HepG2 (cell line): ENCODE data around the gene HSPA1L. TPM values are rescaled to one million over a fixed set of nuclear protein-coding genes. Genes with fewer than 3 reads are reported as not detected.

Source experiments
- ELF1 ChIP-seq: sonication (generic); formaldehyde crosslinking; IDR thresholded peaks from 2 replicates; pipeline ENCODE4 v1.4.0; 2020; ENCODE audit warnings: missing genetic modification reagents
- FOXA1 ChIP-seq, 2 experiments: fragments of 450-650 bp in 1 of 2; sonication (generic) in 1 of 2; formaldehyde crosslinking in 1 of 2; IDR thresholded peaks; 2 replicates each; pipeline versions ENCODE4 v1.4.0 to v1.6.1; 2016 to 2020; ENCODE audit warnings: missing genetic modification reagents in 1 of 2
- GABPA ChIP-seq, 2 experiments: IDR thresholded peaks; 2 replicates each; pipeline ENCODE4 v1.6.1; 2011 to 2016; ENCODE audit warnings: low read depth in 2 of 2, low read length in 1 of 2, missing biosample characterization in 1 of 2, missing genetic modification characterization in 1 of 2
- HNF1A ChIP-seq, 2 experiments: sonication (generic) in 1 of 2; formaldehyde crosslinking in 1 of 2; IDR thresholded peaks; 2 replicates each; pipeline versions ENCODE4 v1.4.0 to v1.6.1; 2016 to 2020; ENCODE audit warnings: borderline replicate concordance in 1 of 2, low read depth in 1 of 2, mild to moderate bottlenecking in 1 of 2, missing genetic modification reagents in 1 of 2
- HOXD1 ChIP-seq: sonication (generic); formaldehyde crosslinking; IDR thresholded peaks from 2 replicates; pipeline ENCODE4 v1.5.0; 2020; ENCODE audit warnings: missing genetic modification reagents
- KDM6A ChIP-seq: IDR thresholded peaks from 2 replicates; pipeline ENCODE4 v1.6.1; 2016; ENCODE audit warnings: low read depth
- KLF6 ChIP-seq: IDR thresholded peaks from 2 replicates; pipeline ENCODE4 v1.8.0; 2016; ENCODE audit warnings: missing biosample characterization, missing genetic modification reagents
- NRL ChIP-seq: sonication (generic); formaldehyde crosslinking; IDR thresholded peaks from 2 replicates; pipeline ENCODE4 v1.5.0; 2020; ENCODE audit warnings: missing genetic modification reagents, mild to moderate bottlenecking, moderate library complexity, borderline replicate concordance
- PHB2 ChIP-seq: fragments of 450-650 bp; IDR thresholded peaks from 2 replicates; pipeline ENCODE4 v1.6.1; 2018; ENCODE audit not compliant: partially characterized antibody
- PHF21A ChIP-seq: sonication (generic); formaldehyde crosslinking; IDR thresholded peaks from 2 replicates; pipeline ENCODE4 v1.5.0; 2020; ENCODE audit warnings: mild to moderate bottlenecking, missing genetic modification reagents
- RARG ChIP-seq: sonication (generic); formaldehyde crosslinking; IDR thresholded peaks from 2 replicates; pipeline ENCODE4 v1.4.0; 2020; ENCODE audit warnings: low read depth, mild to moderate bottlenecking, missing genetic modification reagents
- RFX5 ChIP-seq: IDR thresholded peaks from 2 replicates; pipeline ENCODE4 v1.6.1; 2011; ENCODE audit warnings: low read depth, low read length, improper control_type of control experiment
- RXRA ChIP-seq: sonication (generic); formaldehyde crosslinking; IDR thresholded peaks from 2 replicates; pipeline ENCODE4 v1.5.1; 2020; ENCODE audit warnings: missing genetic modification reagents
- SMAD3 ChIP-seq: sonication (generic); formaldehyde crosslinking; IDR thresholded peaks from 2 replicates; pipeline ENCODE4 v1.4.0; 2020; ENCODE audit warnings: missing genetic modification reagents
- SOX13 ChIP-seq, 3 experiments: fragments of 450-650 bp in 1 of 3; sonication (generic) in 1 of 3; formaldehyde crosslinking in 1 of 3; IDR thresholded peaks in 2 of 3; conservative IDR thresholded peaks in 1 of 3; 2 replicates each; pipeline versions ENCODE4 v1.5.0 to v1.6.1; 2016 to 2020; ENCODE audit warnings: antibody characterized with exemption in 1 of 3, mild to moderate bottlenecking in 1 of 3, missing compliant biosample characterization in 1 of 3, missing genetic modification reagents in 1 of 3, moderate library complexity in 1 of 3
- TAF1 ChIP-seq: sonication (generic); formaldehyde crosslinking; IDR thresholded peaks from 2 replicates; pipeline ENCODE4 v1.4.0; 2020; ENCODE audit warnings: missing genetic modification reagents
- ZNF530 ChIP-seq: sonication (generic); formaldehyde crosslinking; IDR thresholded peaks from 2 replicates; pipeline ENCODE4 v1.5.0; 2020; ENCODE audit warnings: low read depth, mild to moderate bottlenecking, missing genetic modification reagents
- ZNF670 ChIP-seq: sonication (generic); formaldehyde crosslinking; IDR thresholded peaks from 2 replicates; pipeline ENCODE4 v1.8.0; 2022; ENCODE audit warnings: mild to moderate bottlenecking, missing genetic modification reagents, borderline replicate concordance
- ZNF850 ChIP-seq: sonication (generic); formaldehyde crosslinking; conservative IDR thresholded peaks from 2 replicates; pipeline ENCODE4 v1.9.0; 2021; ENCODE audit warnings: mild to moderate bottlenecking, missing genetic modification reagents
- ZSCAN12 ChIP-seq: sonication (generic); formaldehyde crosslinking; IDR thresholded peaks from 2 replicates; pipeline ENCODE4 v1.9.0; 2021; ENCODE audit warnings: mild to moderate bottlenecking, missing genetic modification reagents
- polyA plus RNA-seq, 8 experiments: library from polyadenylated mRNA; depleted of rRNA in 3 of 8; stranded (reverse) in 7 of 8; unstranded in 1 of 8; fragments of >200 nt; fragmentation: Illumina TruSeq in 4 of 8; extraction: Trizol in 4 of 8; gene quantifications; 2 replicates each; pipeline versions ENCODE4 v1.2.1 to v1.2.3, GENCODE V29; 2011 to 2016; ENCODE audit warnings: low read depth in 4 of 8, missing spikeins in 1 of 8, mixed read lengths in 1 of 8; ENCODE audit not compliant: insufficient read depth in 1 of 8
- total RNA-seq, 5 experiments: library from RNA; depleted of rRNA; stranded (reverse); fragments of >200 nt; fragmentation: Illumina TruSeq; extraction: Trizol; gene quantifications; 2 replicates each; pipeline ENCODE4 v1.2.3, GENCODE V29; 2016; ENCODE audit warnings: low read depth in 1 of 5
- TF ChIP-seq, protein P1 (sequence below): IDR thresholded peaks from 2 replicates; pipeline ENCODE4 v1.6.1; 2018; ENCODE audit warnings: missing genetic modification reagents
- TF ChIP-seq, protein P2 (sequence below): sonication (generic); formaldehyde crosslinking; IDR thresholded peaks from 2 replicates; pipeline ENCODE4 v1.4.0; 2020; ENCODE audit warnings: mild to moderate bottlenecking, low read depth, missing genetic modification reagents

Gene HSPA1L
- total and polyA plus RNA-seq, 2 of the 13 experiments (the other 11 are each of a cell fraction or from before 2014, with no cell fraction given): 0.55 to 1.0 TPM

DNA sequence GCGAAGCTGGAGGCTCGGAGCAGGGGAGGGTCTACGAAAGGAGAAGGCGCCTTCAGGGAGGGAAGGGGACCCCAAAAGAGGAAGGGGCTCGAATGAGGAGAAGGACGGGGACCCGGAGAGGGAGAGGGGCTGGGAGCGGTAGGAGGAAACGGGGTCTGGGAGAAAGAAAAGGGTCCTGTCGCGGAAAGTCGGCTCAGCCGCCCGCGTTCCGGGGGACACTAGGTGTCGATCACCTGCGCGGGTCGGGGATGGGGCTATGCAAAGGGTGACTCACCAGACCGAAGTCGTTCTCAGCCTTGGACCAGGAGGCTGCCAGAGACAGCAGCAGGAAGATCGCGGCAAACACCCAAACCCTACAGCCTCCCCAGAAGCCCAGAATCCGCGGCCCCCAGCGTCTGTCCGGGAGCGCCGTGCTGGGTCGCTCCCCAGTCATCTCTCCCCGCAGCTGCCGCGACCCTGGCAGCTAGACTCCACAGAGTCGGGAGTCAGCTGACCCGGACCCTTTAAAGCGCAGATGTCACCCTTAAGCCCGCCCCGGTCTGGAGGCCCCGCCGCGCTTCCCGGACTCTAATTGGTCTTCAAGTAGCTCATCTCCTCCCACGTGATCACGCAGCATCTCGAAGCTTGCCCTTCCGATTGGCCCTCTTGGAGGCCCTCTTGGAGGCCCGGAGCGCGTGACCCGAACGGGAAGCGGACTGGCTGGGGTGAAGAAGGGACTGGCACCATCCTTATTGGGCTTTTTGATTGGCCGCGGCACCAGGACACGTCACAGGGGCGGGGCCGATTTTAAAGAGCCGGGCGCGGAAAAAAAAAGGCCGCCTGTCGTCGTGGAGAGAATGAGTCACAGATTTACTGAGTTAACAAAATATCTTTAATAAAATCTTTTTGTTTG is 47.5 kb upstream of the HSPA1L start, which contains the start of gene NEU1 (continued):
- TF ChIP-seq HOXD1 (CRISPR knock-in tag) (peak; percentile 39; the same call in 1 of the 2 replicates), KLF6 (peak; percentile 98), ZSCAN12 (peak; percentile 19; the same call in 1 of the 2 replicates), ELF1 (CRISPR knock-in tag) (peak; percentile 87), HNF1A (IDR thresholded peaks at IDR 0.05; ENCODE audit: low read depth) (no peak), HNF1A (CRISPR knock-in tag; IDR thresholded peaks at IDR 0.05; ENCODE audit: borderline replicate concordance) (peak; percentile 56; the same call in 1 of the 2 replicates), GABPA (IDR thresholded peaks at IDR 0.05; ENCODE audit: low read depth, low read length) (no peak), GABPA (CRISPR knock-in tag; IDR thresholded peaks at IDR 0.05; ENCODE audit: low read depth) (peak; percentile 75), SOX13 (IDR thresholded peaks at IDR 0.05) (peak; percentile 63; the same call in 1 of the 2 replicates), SOX13 (CRISPR knock-in tag; conservative IDR thresholded peaks at IDR 0.05 in 1 of 2, IDR thresholded peaks at IDR 0.05 in 1 of 2) (peak in 1 of 2 experiments; percentile 56; a peak in 2 of 4 replicates), RXRA (CRISPR knock-in tag) (peak; percentile 79; the same call in 1 of the 2 replicates), SMAD3 (CRISPR knock-in tag) (peak; percentile 81), NRL (peak; percentile 49; the same call in 1 of the 2 replicates), RFX5 (peak; percentile 67), FOXA1 (IDR thresholded peaks at IDR 0.05) (no peak), FOXA1 (CRISPR knock-in tag; IDR thresholded peaks at IDR 0.05) (no peak), PHF21A (CRISPR knock-in tag) (peak; percentile 94), KDM6A (CRISPR knock-in tag) (no peak), ZNF530 (CRISPR knock-in tag) (0 out of 2 replicates have a peak, but pooled peaks have one; percentile 73), PHB2 (no peak), TAF1 (CRISPR knock-in tag) (peak; percentile 99), RARG (no peak; the same call in 1 of the 2 replicates), ZNF670 (CRISPR knock-in tag) (peak; percentile 88; the same call in 1 of the 2 replicates), ZNF850 (no peak)
- TF ChIP-seq, protein P1, sequence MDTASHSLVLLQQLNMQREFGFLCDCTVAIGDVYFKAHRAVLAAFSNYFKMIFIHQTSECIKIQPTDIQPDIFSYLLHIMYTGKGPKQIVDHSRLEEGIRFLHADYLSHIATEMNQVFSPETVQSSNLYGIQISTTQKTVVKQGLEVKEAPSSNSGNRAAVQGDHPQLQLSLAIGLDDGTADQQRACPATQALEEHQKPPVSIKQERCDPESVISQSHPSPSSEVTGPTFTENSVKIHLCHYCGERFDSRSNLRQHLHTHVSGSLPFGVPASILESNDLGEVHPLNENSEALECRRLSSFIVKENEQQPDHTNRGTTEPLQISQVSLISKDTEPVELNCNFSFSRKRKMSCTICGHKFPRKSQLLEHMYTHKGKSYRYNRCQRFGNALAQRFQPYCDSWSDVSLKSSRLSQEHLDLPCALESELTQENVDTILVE: no peak
- TF ChIP-seq, protein P2, sequence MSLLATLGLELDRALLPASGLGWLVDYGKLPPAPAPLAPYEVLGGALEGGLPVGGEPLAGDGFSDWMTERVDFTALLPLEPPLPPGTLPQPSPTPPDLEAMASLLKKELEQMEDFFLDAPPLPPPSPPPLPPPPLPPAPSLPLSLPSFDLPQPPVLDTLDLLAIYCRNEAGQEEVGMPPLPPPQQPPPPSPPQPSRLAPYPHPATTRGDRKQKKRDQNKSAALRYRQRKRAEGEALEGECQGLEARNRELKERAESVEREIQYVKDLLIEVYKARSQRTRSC: no peak
